HG03565 (cell line): ENCODE data around the gene MOSPD3.
"Not testable (repeated sequence)": the region's sequence is repeated elsewhere in the genome, so short reads cannot be mapped to it uniquely, and the experiment has no call there.

Experiments
- ATAC-seq: cut with Tn5 transposase; IDR thresholded peaks from one replicate; pipeline ENCODE4 v1.9.1; 2021; ENCODE audit warnings: mild to moderate bottlenecking, moderate library complexity; ENCODE audit not compliant: unreplicated experiment

Gene MOSPD3

DNA sequence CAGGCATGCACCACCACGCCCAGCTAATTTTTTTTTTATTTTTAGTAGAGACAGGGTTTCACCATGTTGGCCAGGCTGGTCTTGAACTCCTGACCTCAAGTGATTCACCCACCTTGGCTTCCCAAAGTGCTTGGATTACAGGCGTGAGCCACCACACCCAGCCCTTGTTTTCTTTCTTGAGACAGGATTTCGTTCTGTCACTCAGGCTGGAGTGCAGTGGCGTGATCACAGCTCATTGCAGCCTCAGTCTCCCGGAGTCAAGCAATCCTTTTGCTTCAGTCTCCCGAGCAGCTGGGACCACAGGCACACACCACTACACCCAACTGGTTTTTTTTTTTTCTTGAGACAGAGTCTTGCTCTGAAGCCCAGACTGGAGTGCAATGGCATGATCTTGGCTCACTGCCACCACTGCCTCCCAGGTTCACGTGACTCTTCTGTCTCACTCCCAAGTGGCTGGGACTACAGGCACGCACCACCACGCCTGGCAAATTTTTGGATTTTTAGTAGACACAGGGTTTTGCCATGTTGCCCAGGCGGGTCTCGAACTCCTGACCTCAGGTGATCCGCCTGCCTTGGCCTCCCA lies 49.9 kb downstream of the MOSPD3 start:
- ATAC-seq = not testable (repeated sequence)
